ENCODE data around the gene RIPK4. TPM values are rescaled to one million over a fixed set of nuclear protein-coding genes. Genes with fewer than 3 reads are reported as not detected.
"Not testable (repeated sequence)": the region's sequence is repeated elsewhere in the genome, so short reads cannot be mapped to it uniquely, and the experiment has no call there.

The RIPK4 gene
- total RNA-seq, 1 donor from 2014 or later: 0.09 TPM

DNA sequence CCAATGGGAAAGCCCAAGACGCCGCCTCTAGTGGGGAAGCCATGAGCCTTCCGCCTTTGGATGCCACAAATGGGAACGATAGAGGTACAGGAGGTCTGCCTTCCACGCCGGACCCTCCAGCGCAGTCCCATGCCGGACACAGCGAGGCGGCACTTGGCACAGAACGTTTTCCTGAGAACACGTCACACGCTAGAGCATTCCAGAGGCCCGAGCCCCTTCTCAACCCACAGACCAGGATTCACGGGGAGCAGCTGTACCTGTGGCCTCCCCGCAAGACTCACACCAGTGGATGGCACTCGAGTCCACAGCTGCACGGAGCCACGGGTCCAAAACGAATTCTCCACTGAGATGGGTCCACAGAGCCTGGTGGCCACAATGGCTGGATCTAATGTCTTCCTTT lies 31.5 kb upstream of the RIPK4 start:
- intact Hi-C loops (cut with DNase I): no loop called here
- ATAC-seq: no peak
- DNase-seq (ENCODE audit: low spot score): no peak

DNA sequence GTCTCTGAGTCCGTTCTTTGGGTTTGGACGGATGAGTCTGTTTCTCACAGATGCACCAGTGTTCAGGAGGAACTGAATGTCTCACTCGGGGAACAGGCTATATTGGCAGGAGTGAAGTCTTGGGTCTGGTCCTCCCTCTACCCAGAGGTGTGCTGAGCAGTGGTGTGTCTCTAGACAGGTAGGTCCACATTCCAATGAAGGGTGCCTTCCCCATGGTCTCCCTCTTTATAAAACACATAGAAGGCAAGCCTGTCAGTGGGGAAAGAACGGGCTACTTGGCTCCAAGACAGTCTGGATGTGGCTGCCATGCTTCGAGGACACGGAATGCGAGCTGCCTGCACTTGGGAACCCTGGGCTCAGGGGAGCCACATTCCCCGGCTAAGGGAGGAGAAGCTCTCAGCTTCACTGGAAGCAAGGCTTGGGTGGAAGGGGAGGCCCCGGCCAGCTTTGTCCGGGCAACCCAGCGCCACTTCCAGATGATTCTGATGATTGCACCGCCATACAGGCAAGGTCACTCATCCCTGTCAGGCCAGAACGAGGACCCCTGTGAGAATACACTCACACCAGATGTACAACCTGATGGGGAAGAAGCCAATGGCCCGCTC lies 29.7 kb upstream of the RIPK4 start:
- DNase-seq (ENCODE audit: low spot score): no peak
- intact Hi-C loops (cut with DNase I): no loop called here
- no peak for ATAC-seq

DNA sequence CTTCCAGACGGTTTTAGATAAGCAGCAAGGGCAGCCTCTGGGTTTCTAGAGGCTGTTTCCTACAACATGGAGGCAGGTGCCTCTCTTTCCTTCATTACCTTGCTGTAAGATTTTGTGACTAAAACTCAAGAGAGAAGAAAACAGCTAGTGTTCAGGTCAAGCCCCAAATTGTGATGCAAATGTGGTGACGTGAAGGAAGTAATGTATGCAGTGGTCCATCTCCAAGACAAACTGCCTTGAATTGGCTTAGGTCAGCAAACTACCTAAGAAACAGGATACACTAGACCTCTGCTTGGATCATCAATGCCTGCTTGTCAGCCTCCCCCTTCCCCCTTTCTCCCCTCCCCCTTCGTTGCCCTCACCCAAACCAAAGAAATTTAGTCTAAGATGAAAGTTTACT lies 28.9 kb upstream of the RIPK4 start:
- ATAC-seq (no peak), DNase-seq (ENCODE audit: low spot score) (no peak)
- intact Hi-C loops (cut with DNase I): no loop called here

- DNase-seq (ENCODE audit: low spot score) (no peak), ATAC-seq (no peak)
- intact Hi-C loops (cut with DNase I): no loop called here
These were observed 27.7 kb upstream of the RIPK4 start for GRCh38 chr21:41794600-41794999.

DNA sequence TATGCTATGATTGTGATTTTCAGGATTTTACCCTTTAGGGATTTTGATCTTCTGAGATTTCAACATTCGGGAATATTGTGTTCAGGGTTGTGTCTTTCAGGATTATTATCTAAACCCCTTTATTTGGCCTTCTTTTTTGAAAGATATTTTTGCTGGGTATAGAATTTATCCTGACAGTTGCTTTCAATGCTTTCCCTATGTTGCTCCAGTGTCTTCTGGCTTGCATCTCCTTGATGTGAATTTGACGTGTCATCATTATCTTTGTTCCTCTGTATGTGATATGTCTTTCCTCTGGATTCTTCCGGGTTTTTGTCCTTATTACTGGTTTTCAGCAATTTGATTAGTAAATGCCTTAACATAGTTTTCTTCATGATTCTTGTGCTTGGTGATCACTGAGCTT lies 25.9 kb upstream of the RIPK4 start:
- no peak for ATAC-seq
- intact Hi-C loops (cut with DNase I): no loop called here
- DNase-seq (ENCODE audit: low spot score): no peak

DNA sequence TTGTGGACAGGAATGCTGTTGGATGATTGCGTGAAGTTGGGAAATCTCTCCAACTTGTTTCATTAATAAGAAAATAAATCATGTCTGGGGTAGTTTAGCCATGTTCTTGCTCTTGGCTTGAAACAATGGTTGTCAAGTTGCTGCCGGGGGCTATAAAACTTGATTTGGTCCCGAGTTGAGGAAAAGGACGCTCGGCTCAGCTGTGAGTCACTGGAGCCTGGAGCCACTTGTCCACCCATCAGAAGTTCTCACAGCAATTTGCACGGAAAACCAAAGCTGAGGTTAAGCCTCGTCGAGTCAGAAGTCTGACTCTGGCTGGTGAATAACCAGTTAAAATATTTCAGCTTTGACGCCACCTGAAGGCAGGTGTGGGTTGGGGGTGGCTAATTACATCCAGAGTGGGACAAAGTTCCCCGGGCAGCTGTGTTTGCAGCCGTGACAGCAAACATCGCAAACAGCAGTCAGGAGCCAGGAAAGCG lies 19.7 kb upstream of the RIPK4 start:
- intact Hi-C loops (cut with DNase I): no loop called here
- DNase-seq (ENCODE audit: low spot score) (no peak), ATAC-seq (no peak)

DNA sequence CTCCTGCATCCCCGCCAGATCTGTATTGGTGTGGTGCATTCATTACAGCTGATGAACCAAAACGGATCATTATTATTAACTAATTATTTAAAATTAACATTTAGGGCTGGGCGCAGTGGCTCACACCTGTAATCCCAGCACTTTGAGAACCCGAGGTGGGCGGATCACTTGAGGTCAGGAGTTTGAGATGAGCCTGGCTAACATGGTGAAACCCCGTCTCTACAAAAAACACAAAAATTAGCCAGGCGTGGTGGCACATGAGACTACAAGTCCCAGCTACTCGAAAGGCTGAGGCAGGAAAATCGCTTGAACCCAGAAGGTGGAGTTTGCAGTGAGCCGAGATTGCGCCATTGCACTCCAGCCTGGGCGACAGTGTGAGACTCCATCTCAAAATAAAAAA lies 18.4 kb upstream of the RIPK4 start:
- DNase-seq (ENCODE audit: low spot score); intact Hi-C loops (cut with DNase I); ATAC-seq: not testable (repeated sequence)

DNA sequence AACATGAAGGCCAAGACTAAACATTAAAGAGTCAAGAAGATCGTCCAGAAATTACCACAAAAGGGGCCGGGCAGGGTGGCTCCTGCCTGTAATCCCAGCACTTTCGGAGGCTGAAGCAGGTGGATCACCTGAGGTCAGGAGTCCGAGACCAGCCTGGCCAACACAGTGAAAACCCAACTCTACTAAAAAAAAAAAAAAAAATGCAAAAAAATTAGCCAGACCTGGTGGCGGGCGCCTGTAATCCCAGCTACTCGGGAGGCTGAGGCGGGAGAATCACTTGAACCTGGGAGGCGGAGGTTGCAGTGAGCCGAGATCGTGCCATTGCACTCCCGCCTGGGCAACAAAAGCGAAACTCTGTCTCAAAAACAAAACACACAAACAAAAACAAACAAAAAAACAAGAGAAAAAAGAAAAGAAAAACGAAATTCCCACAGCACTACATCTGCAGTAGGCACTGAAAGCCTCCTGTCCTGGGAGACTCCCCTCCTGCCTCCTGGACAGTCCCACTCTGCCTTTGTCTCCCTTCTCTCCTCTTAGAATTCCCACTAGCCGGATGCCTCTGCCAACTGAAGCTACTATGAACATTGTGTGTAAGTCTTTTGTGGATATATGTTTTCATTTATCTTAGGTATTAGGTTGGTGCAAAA lies 17.7 kb upstream of the RIPK4 start:
- DNase-seq (ENCODE audit: low spot score) (no peak), ATAC-seq (no peak)
- intact Hi-C loops (cut with DNase I): no loop called here

DNA sequence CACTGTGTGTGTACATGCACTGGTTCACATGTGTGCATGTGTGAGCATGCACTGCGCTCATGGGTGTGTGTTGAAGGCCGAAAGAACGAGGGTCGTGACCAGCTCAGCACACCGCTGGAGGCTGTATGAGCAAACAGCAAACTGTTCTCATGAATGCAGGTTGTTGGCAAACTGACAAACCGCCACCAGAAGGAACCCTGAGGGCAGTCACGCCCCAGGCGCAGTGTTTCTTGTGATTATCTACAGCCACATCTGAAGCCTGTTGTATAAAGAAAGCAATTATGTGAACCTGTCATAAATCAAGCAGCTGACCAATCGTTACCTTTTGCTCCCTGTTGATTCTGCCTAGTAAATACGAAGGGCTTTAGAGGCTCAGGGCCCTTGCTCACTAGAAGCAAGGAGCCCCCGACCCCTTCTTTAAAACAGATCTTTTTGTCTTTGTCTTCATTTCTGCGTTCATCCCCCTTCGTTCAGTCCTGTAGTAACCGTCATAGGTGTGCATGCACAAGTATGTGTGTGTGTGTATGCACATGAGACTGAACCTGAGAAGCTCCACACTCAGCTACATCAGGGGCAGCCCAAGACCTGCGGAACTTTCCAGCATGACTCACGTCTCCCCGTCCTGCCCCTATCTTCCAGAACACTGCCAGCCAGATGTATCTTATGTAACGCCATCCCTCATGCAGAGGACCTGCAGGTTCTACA lies 16.8 kb upstream of the RIPK4 start:
- intact Hi-C loops (cut with DNase I): no loop called here
- ATAC-seq: no peak
- no peak for DNase-seq (ENCODE audit: low spot score)

- ATAC-seq (no peak), DNase-seq (ENCODE audit: low spot score) (no peak)
- intact Hi-C loops (cut with DNase I): no loop called here
These were observed 14.2 kb upstream of the RIPK4 start for GRCh38 chr21:41781050-41781410.

DNA sequence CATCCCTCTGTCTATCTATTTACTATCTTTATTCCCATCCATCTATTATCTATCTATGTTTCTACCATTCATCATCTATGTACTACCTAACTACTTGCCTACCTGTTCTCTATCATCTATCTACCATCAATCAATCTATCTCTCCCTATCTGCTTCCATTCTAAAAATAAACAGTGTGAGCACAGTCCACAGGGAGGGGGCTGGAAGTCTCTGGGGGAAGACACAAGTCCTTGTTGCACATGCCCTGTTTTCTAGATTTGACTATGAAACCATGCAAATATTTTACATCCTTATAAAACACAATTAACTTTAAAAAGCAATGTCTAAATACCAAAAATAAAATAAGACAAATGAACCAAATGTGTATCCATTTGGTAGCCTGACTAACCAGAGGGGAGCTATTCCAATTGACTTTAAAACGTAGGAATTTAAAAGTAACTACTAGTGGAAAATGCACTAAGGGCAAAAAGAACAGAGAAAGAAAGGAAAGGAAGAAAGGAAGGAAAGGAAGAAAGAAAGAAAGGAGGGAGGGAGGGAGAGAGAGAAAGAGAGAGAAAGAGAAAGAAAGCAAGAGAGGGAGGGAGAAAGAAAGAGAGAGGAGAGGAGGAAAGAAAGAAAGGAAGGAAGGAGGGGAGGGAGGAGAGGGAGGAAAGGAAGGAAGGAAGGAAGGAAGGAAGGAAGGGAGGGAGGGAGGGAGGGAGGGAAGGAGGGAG lies 13.6 kb upstream of the RIPK4 start:
- ATAC-seq: no peak
- intact Hi-C loops (cut with DNase I): no loop called here
- DNase-seq (ENCODE audit: low spot score): no peak

- intact Hi-C loops (cut with DNase I): loop anchor here (2.0 kb wide), 1 partner anchor 167 kb away; no protein-coding TSS in a partner anchor
- no peak for ATAC-seq
- no peak for DNase-seq (ENCODE audit: low spot score)
These were observed 12.8 kb upstream of the RIPK4 start for GRCh38 chr21:41779659-41780058.

DNA sequence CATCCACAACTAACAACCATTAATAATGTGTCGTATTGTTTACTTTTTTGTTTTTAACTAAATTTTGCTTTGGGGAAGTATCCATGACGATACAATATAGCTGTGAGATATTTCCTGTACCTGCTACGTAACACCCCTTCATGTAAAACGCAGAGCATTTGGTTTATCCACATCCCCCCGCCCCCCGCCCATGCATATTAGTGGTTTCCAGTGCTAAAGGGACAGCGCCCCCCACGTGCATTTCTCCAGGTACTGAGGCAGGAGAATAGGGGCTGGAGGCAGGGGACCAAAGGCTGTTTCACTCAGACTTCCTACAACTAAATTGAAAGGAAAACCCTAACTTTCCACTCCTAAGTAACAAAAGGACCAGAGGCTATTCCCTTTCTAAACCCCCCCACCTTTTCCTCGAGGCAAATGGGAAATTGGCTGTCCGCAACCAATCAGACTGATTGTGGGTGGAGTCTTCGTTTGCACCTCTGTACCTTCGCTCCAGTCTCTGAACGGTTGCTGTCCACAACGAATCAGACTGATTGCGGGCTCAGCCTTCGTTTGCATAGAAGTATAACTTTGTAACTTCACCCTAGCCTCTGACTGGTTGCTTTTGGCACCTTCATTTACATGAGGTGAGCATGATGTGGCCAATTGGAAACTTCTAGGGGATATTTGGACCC lies 12.2 kb upstream of the RIPK4 start:
- ATAC-seq (no peak), DNase-seq (ENCODE audit: low spot score) (no peak)
- intact Hi-C loops (cut with DNase I): loop anchor here (2.0 kb wide), 1 partner anchor 166 kb away; no protein-coding TSS in a partner anchor

DNA sequence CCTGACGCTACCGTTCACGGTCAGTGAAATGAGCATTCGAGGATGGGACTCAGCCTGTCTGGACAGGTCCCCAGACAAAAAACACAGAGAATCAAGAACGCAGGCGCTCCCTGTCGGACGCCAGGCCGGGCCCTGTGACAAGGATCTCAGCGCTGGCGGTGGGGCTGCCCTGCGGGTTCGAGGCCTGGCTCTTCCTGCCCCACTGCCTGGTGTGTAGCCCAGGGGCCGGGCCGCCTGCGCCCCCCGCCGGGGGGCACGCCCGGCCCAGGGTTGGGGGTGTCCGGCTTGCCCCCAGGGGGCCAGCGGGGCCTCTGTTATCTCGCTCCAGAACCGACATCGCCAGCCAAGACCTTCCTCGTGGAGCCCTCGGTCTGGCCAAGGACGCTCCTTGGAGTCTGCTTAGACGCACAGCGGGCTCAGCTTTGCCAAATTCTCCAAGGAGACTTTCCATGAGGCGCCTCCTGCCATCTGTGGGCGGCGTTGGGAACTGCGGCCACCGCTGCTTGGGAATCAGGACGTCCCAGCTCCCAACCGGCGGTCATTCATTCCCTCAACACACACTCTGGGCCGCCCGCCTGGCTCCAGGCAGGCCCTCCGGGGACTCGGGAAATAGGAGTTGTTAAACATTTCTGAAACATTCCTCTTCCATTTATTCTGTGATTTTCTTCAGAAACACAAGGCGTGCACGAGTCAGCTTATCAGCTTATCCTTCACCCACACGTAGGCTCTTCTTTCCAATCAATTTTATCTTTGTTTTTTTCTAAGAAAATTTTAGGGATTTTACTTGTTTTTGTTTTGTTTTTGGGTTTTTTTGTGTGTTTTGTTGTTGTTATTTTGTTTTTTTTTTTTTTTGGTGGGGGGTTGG lies 11.3 kb upstream of the RIPK4 start:
- intact Hi-C loops (cut with DNase I): loop anchor here (2.0 kb wide), 1 partner anchor 165 kb away; no protein-coding TSS in a partner anchor
- peak; percentile 92 for DNase-seq (ENCODE audit: low spot score)
- peak; percentile 97 for ATAC-seq

- ATAC-seq: no peak
- no peak for DNase-seq (ENCODE audit: low spot score)
- intact Hi-C loops (cut with DNase I): no loop called here
These were observed 9.9 kb upstream of the RIPK4 start for GRCh38 chr21:41776778-41777177.

DNA sequence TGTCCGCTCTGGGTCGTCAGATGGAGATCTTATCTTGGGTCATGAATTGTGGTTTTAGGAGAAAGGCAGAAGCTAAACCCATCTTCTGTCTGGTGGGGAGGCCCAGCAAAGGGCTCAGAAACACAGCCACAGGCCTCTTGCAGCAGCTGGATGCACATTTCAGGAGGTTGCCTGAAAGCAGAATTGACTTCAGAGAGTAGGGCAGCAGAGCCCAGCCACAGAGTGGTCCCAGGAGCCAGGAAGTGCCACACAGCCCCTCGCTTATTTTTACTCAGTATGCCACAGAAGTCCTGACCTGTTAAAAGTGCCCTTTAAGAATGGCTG lies 8.3 kb upstream of the RIPK4 start:
- DNase-seq (ENCODE audit: low spot score) (no peak), ATAC-seq (no peak)
- intact Hi-C loops (cut with DNase I): no loop called here

GRCh38 chr21:41774467-41775148 lies 7.8 kb upstream of the RIPK4 start:
- no peak for DNase-seq (ENCODE audit: low spot score)
- intact Hi-C loops (cut with DNase I): no loop called here

More at GRCh38 chr21:41774467-41775148, 7.8 kb upstream of the RIPK4 start:
- ATAC-seq: no peak

All from sciatic nerve (tissue), 2 donors.